HG03064 (cell line): ENCODE results near the gene GPAM.

ENCODE experiments used
- ATAC-seq: cut with Tn5 transposase; IDR thresholded peaks from one replicate; pipeline ENCODE4 v1.9.1; 2021; ENCODE audit warnings: low read depth; ENCODE audit not compliant: unreplicated experiment

Gene GPAM

GRCh38 chr10:112184379-112184778 lies 814 bp upstream of the GPAM start:
- ATAC-seq, result no peak

GRCh38 chr10:112184052-112184371 lies 447 bp upstream of the GPAM start:
- no peak for ATAC-seq

- no peak for ATAC-seq
Measured at GRCh38 chr10:112182784-112183328, 709 bp downstream of the GPAM start.

GRCh38 chr10:112177247-112177646 lies 6.3 kb downstream of the GPAM start:
- ATAC-seq, result no peak

GRCh38 chr10:112176543-112176942 lies 7.0 kb downstream of the GPAM start:
- no peak for ATAC-seq

- ATAC-seq, result no peak
Measured at GRCh38 chr10:112175409-112175808, 8.2 kb downstream of the GPAM start.

- ATAC-seq, result no peak
Measured at GRCh38 chr10:112173206-112173605, 10.4 kb downstream of the GPAM start.

- ATAC-seq, result no peak
Measured at GRCh38 chr10:112168733-112169132, 14.8 kb downstream of the GPAM start.

GRCh38 chr10:112166800-112167199 lies 16.8 kb downstream of the GPAM start:
- ATAC-seq, result no peak

GRCh38 chr10:112161757-112162518 lies 21.6 kb downstream of the GPAM start:
- no peak for ATAC-seq

- ATAC-seq, result no peak
Measured at GRCh38 chr10:112160834-112161233, 22.7 kb downstream of the GPAM start.

- no peak for ATAC-seq
Measured at GRCh38 chr10:112159469-112159868, 24.1 kb downstream of the GPAM start.

- no peak for ATAC-seq
Measured at GRCh38 chr10:112151524-112152039, 32.0 kb downstream of the GPAM start.

GRCh38 chr10:112148331-112148730 lies 35.2 kb downstream of the GPAM start:
- no peak for ATAC-seq

GRCh38 chr10:112146799-112147198 lies 36.8 kb downstream of the GPAM start:
- ATAC-seq, result no peak

GRCh38 chr10:112145263-112145662 lies 38.3 kb downstream of the GPAM start:
- ATAC-seq, result no peak

GRCh38 chr10:112143420-112143819 lies 40.1 kb downstream of the GPAM start:
- no peak for ATAC-seq

GRCh38 chr10:112141292-112141691 lies 42.3 kb downstream of the GPAM start:
- no peak for ATAC-seq

GRCh38 chr10:112140110-112140970 lies 43.2 kb downstream of the GPAM start:
- peak; percentile 99 for ATAC-seq

GRCh38 chr10:112139176-112139575 lies 44.4 kb downstream of the GPAM start:
- no peak for ATAC-seq
